ENCODE results near the gene CD8B. TPM values are rescaled to one million over a fixed set of nuclear protein-coding genes. Genes with fewer than 3 reads are reported as not detected.

The CD8B gene
- total RNA-seq, 1 experiment from 2014 or later = 9.1 TPM

DNA sequence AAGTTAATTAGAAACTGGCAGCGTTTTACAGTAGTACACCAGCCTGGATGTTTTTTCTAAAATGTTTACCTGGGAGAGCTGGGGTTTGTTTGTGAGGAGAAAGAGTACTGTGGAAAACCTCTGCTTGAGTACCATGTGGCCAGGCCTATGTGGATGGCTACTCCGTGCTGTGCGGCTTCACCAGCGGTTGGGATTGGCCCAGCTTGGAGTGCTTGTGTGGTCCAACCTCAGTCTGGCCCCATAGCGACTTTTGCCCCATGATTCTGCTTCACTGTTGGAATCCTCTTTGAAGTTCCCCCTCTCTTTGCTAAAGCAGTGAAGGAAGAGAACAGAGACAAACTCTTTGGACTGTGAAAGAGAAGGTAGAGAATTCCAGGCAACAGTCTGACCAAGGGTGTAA is 86.8 kb downstream of the CD8B start:
- H3K27me3 Mint-ChIP-seq (ENCODE audit: insufficient read depth, unreplicated experiment) = no peaks in the 10 kb centered on the region
- BruUV-seq (replicated peaks) = TSS peak; percentile 10
- H3K9me3 Mint-ChIP-seq (ENCODE audit: unreplicated experiment) = no peaks in the 10 kb centered on the region
- no peak overlapping the region for H3K27ac Mint-ChIP-seq (ENCODE audit: unreplicated experiment)
- Histone ChIP-seq H3K36me3 (ENCODE audit: control insufficient read depth, insufficient read depth, low read length) (no peaks in the 10 kb centered on the region; the same call in none of the 2 replicates), H3K27me3 (replicated peaks; ENCODE audit: control insufficient read depth, insufficient read depth, low read length) (no peaks in the 10 kb centered on the region), H3K4me3 (ENCODE audit: low read depth, low read length) (no peak overlapping the region), H3K9me3 (no peaks in the 10 kb centered on the region), H3K4me1 (no peaks in the 10 kb centered on the region)
- POLR2A ChIA-PET = no interaction called here
- intact Hi-C loops (cut with micrococcal nuclease; ENCODE audit: unreplicated experiment) = no loop called here
- TF ChIP-seq, protein P1, sequence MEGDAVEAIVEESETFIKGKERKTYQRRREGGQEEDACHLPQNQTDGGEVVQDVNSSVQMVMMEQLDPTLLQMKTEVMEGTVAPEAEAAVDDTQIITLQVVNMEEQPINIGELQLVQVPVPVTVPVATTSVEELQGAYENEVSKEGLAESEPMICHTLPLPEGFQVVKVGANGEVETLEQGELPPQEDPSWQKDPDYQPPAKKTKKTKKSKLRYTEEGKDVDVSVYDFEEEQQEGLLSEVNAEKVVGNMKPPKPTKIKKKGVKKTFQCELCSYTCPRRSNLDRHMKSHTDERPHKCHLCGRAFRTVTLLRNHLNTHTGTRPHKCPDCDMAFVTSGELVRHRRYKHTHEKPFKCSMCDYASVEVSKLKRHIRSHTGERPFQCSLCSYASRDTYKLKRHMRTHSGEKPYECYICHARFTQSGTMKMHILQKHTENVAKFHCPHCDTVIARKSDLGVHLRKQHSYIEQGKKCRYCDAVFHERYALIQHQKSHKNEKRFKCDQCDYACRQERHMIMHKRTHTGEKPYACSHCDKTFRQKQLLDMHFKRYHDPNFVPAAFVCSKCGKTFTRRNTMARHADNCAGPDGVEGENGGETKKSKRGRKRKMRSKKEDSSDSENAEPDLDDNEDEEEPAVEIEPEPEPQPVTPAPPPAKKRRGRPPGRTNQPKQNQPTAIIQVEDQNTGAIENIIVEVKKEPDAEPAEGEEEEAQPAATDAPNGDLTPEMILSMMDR (IDR thresholded peaks at IDR 0.05; ENCODE audit: insufficient read depth in 1 of 2, low read depth in 1 of 2, low read length in 1 of 2, severe bottlenecking in 1 of 2, unreplicated experiment in 1 of 2) = no peak
- DNase-seq = no peak
- peaks cover 38% of the 10 kb centered on the region for H3K36me3 Mint-ChIP-seq (ENCODE audit: insufficient read depth, unreplicated experiment)
- H3K4me3 Mint-ChIP-seq (ENCODE audit: unreplicated experiment) = no peak overlapping the region
- no peaks in the 10 kb centered on the region for H3K4me1 Mint-ChIP-seq (ENCODE audit: low read depth, unreplicated experiment)
- CTCF ChIA-PET = no interaction called here

DNA sequence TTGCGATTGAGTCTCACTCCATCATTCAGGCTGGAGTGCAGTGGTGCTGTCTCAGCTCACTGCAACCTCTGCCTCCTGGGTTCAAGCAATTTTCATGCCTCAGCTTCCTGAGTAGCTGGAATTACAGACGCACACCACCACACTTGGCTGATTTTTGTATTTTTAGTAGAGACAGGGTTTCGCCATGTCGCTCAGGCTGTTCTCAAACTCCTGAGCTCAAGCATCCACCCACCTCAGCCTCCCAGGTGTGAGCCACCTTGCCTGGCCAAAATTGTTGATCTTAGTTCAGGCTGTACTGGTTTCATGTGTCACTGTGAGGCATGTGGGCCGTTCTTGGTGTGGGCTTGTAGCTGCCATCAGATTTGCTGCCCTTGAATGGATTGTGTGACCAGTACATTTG is 89.1 kb downstream of the CD8B start:
- no peak for DNase-seq
- H3K27ac Mint-ChIP-seq (ENCODE audit: unreplicated experiment) = no peak overlapping the region
- Histone ChIP-seq H3K36me3 (ENCODE audit: control insufficient read depth, insufficient read depth, low read length) (no peaks in the 10 kb centered on the region; the same call in none of the 2 replicates), H3K4me3 (ENCODE audit: low read depth, low read length) (no peak overlapping the region), H3K27me3 (replicated peaks; ENCODE audit: control insufficient read depth, insufficient read depth, low read length) (no peaks in the 10 kb centered on the region), H3K4me1 (no peaks in the 10 kb centered on the region), H3K9me3 (no peaks in the 10 kb centered on the region)
- intact Hi-C loops (cut with micrococcal nuclease; ENCODE audit: unreplicated experiment) = no loop called here
- no peaks in the 10 kb centered on the region for H3K9me3 Mint-ChIP-seq (ENCODE audit: unreplicated experiment)
- TF ChIP-seq, protein P1 (IDR thresholded peaks at IDR 0.05; ENCODE audit: insufficient read depth in 1 of 2, low read depth in 1 of 2, low read length in 1 of 2, severe bottlenecking in 1 of 2, unreplicated experiment in 1 of 2) = no peak
- peaks cover 51% of the 10 kb centered on the region for H3K36me3 Mint-ChIP-seq (ENCODE audit: insufficient read depth, unreplicated experiment)
- H3K4me1 Mint-ChIP-seq (ENCODE audit: low read depth, unreplicated experiment) = no peaks in the 10 kb centered on the region
- BruUV-seq (replicated peaks) = no TSS peak
- H3K27me3 Mint-ChIP-seq (ENCODE audit: insufficient read depth, unreplicated experiment) = no peaks in the 10 kb centered on the region
- no peak overlapping the region for H3K4me3 Mint-ChIP-seq (ENCODE audit: unreplicated experiment)
- ChIA-PET POLR2A (interaction anchor here (0.7 kb wide), 1 partner anchor 109 kb away, joined by 3 read pairs; no protein-coding TSS in a partner anchor), CTCF (interaction anchor here (0.5 kb wide), 1 partner anchor 376 kb away, joined by 3 read pairs; no protein-coding TSS in a partner anchor)

DNA sequence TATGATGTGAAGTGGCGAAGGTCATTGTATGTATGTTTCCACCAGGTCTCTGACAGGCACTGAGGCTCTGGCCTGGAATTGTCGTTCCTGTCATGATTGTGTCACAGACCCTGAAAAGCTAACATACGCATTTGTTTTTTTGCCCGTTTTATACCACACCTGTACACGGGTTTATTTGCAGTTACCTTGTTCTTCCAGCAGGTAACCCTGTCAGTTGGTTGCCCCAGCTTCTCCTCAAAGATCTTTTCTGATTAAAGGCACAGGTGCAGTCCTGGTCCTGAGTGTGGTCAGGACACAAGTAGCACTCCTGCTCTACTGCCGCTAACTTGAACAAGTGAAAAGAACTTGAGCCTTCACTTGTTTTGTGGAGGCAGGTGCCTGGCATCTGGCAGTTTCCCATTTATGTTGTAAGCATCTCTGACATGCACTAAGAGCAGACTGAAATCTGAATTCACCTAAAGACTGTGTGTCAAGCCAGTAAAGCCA is 90.8 kb downstream of the CD8B start:
- DNase-seq = no peak
- H3K27ac Mint-ChIP-seq (ENCODE audit: unreplicated experiment) = no peak overlapping the region
- Histone ChIP-seq H3K4me3 (ENCODE audit: low read depth, low read length) (no peak overlapping the region), H3K4me1 (no peaks in the 10 kb centered on the region), H3K9me3 (no peaks in the 10 kb centered on the region), H3K27me3 (replicated peaks; ENCODE audit: control insufficient read depth, insufficient read depth, low read length) (no peaks in the 10 kb centered on the region), H3K36me3 (ENCODE audit: control insufficient read depth, insufficient read depth, low read length) (no peaks in the 10 kb centered on the region; the same call in none of the 2 replicates)
- intact Hi-C loops (cut with micrococcal nuclease; ENCODE audit: unreplicated experiment) = no loop called here
- POLR2A ChIA-PET = no interaction called here
- no peaks in the 10 kb centered on the region for H3K27me3 Mint-ChIP-seq (ENCODE audit: insufficient read depth, unreplicated experiment)
- H3K4me1 Mint-ChIP-seq (ENCODE audit: low read depth, unreplicated experiment) = no peaks in the 10 kb centered on the region
- H3K36me3 Mint-ChIP-seq (ENCODE audit: insufficient read depth, unreplicated experiment) = peaks cover 63% of the 10 kb centered on the region
- no peaks in the 10 kb centered on the region for H3K9me3 Mint-ChIP-seq (ENCODE audit: unreplicated experiment)
- no TSS peak for BruUV-seq (replicated peaks)
- TF ChIP-seq, protein P1 (IDR thresholded peaks at IDR 0.05; ENCODE audit: insufficient read depth in 1 of 2, low read depth in 1 of 2, low read length in 1 of 2, severe bottlenecking in 1 of 2, unreplicated experiment in 1 of 2) = peak in 1 of 2 experiments; percentile 13
- no peak overlapping the region for H3K4me3 Mint-ChIP-seq (ENCODE audit: unreplicated experiment)
- CTCF ChIA-PET = no interaction called here

Data from Caco-2 (cell line).